NCI-H2196 treated with DMSO at 0.1 percent for 48 hours (cell line): ENCODE measurements around the gene CUX1.
"Not testable (repeated sequence)": the region's sequence is repeated elsewhere in the genome, so short reads cannot be mapped to it uniquely, and the experiment has no call there.

Experiments used
- DNase-seq: peaks from one replicate; lab custom pipeline; 2025; ENCODE audit not compliant: unreplicated experiment; lab: John Stamatoyannopoulos, UW

Gene CUX1

GRCh38 chr7:101998906-101999240 is 181.4 kb downstream of the CUX1 start:
- DNase-seq = no peak

- no peak for DNase-seq
Measured at GRCh38 chr7:101999393-101999792, 182.0 kb downstream of the CUX1 start.

- no peak for DNase-seq
Measured at GRCh38 chr7:102000123-102000522, 182.7 kb downstream of the CUX1 start.

- DNase-seq = no peak
Measured at GRCh38 chr7:102004229-102004628, 186.8 kb downstream of the CUX1 start.

- no peak for DNase-seq
Measured at GRCh38 chr7:102004848-102005247, 187.4 kb downstream of the CUX1 start.

- no peak for DNase-seq
Measured at GRCh38 chr7:102005933-102006480, 188.6 kb downstream of the CUX1 start.

GRCh38 chr7:102006695-102007094 is 189.3 kb downstream of the CUX1 start:
- DNase-seq = no peak

GRCh38 chr7:102008535-102009262 is 191.3 kb downstream of the CUX1 start:
- no peak for DNase-seq

- no peak for DNase-seq
Measured at GRCh38 chr7:102009628-102010027, 192.2 kb downstream of the CUX1 start.

GRCh38 chr7:102012112-102012830 is 194.8 kb downstream of the CUX1 start:
- not testable (repeated sequence) for DNase-seq

- DNase-seq = no peak
Measured at GRCh38 chr7:102012941-102013461, 195.6 kb downstream of the CUX1 start.

GRCh38 chr7:102018876-102019275 is 201.4 kb downstream of the CUX1 start:
- no peak for DNase-seq

GRCh38 chr7:102019461-102019860 is 202.0 kb downstream of the CUX1 start:
- DNase-seq = no peak

GRCh38 chr7:102021841-102022618 is 204.6 kb downstream of the CUX1 start:
- no peak for DNase-seq

GRCh38 chr7:102024005-102024768 is 206.8 kb downstream of the CUX1 start:
- DNase-seq = no peak

GRCh38 chr7:102024769-102025391 is 207.5 kb downstream of the CUX1 start:
- DNase-seq = no peak

- DNase-seq = not testable (repeated sequence)
Measured at GRCh38 chr7:102025777-102026176, 208.4 kb downstream of the CUX1 start.

GRCh38 chr7:102028206-102028826 is 210.9 kb downstream of the CUX1 start:
- no peak for DNase-seq

GRCh38 chr7:102029616-102030015 is 212.2 kb downstream of the CUX1 start:
- DNase-seq = no peak

GRCh38 chr7:102030696-102031095 is 213.3 kb downstream of the CUX1 start:
- DNase-seq = no peak
